GM23338 (cell line): ENCODE data around the gene TGM2. TPM values are rescaled to one million over a fixed set of nuclear protein-coding genes. Genes with fewer than 3 reads are reported as not detected.

Source experiments
- ATAC-seq: fragments of 200-7000 bp; cut with Tn5 transposase; 3 replicates; pipeline ENCODE4 v1.9.1; 2020
- DNase-seq: peaks from one replicate; pipeline ENCODE4 v3.0.0-alpha.2; 2015; ENCODE audit warnings: low spot score
- H2AFZ ChIP-seq: fragments of 200-600 bp; sonication (generic); 2 replicates; pipeline ENCODE4 v1.8.0; 2016; ENCODE audit warnings: antibody characterized with exemption, mild to moderate bottlenecking, moderate library complexity
- H3F3A ChIP-seq: fragments of 200-600 bp; sonication (generic); replicated peaks from 2 replicates; pipeline ENCODE4 v1.8.0; 2017; ENCODE audit warnings: antibody characterized with exemption, mixed run types, low read depth
- H3K27ac ChIP-seq: fragments of 200-600 bp; sonication (generic); 2 replicates; pipeline ENCODE4 v1.6.1; 2016; ENCODE audit warnings: low read depth
- H3K27me3 ChIP-seq: fragments of 200-600 bp; sonication (generic); 2 replicates; pipeline ENCODE4 v1.8.0; 2016; ENCODE audit warnings: mild to moderate bottlenecking, mixed run types, moderate library complexity; ENCODE audit not compliant: insufficient read depth
- H3K36me3 ChIP-seq: fragments of 200-600 bp; sonication (generic); 2 replicates; pipeline ENCODE4 v1.8.0; 2016; ENCODE audit warnings: mild to moderate bottlenecking; ENCODE audit not compliant: insufficient read depth
- H3K4me1 ChIP-seq: fragments of 200-600 bp; sonication (generic); 2 replicates; pipeline ENCODE4 v1.8.0; 2016; ENCODE audit warnings: mild to moderate bottlenecking, moderate library complexity; ENCODE audit not compliant: insufficient read depth
- H3K4me2 ChIP-seq: fragments of 200-600 bp; sonication (generic); 2 replicates; pipeline ENCODE4 v1.7.1; 2017; ENCODE audit warnings: mixed run types
- H3K4me3 ChIP-seq: fragments of 200-600 bp; sonication (generic); 2 replicates; pipeline ENCODE4 v1.6.1; 2016; ENCODE audit warnings: mixed run types
- H3K79me2 ChIP-seq: fragments of 200-600 bp; sonication (generic); replicated peaks from 2 replicates; pipeline ENCODE4 v1.8.0; 2017; ENCODE audit warnings: mild to moderate bottlenecking; ENCODE audit not compliant: insufficient read depth
- H3K9me2 ChIP-seq: fragments of 200-600 bp; sonication (generic); 2 replicates; pipeline ENCODE4 v1.8.0; 2017; ENCODE audit not compliant: insufficient read depth
- H4K20me1 ChIP-seq: fragments of 200-600 bp; sonication (generic); replicated peaks from 2 replicates; pipeline ENCODE4 v1.8.0; 2017; ENCODE audit warnings: mild to moderate bottlenecking; ENCODE audit not compliant: insufficient read depth
- H3K27ac Mint-ChIP-seq: 2 replicates; pipeline ENCODE4 v1.8.0; 2020; ENCODE audit warnings: inconsistent platforms, mild to moderate bottlenecking, moderate library complexity, mixed read lengths
- H3K27me3 Mint-ChIP-seq: 3 replicates; pipeline ENCODE4 v1.8.0; 2022; ENCODE audit warnings: low read depth, mild to moderate bottlenecking, moderate library complexity, mixed read lengths, inconsistent platforms; ENCODE audit not compliant: insufficient read depth, poor library complexity
- H3K36me3 Mint-ChIP-seq: 3 replicates; pipeline ENCODE4 v1.8.0; 2021; ENCODE audit warnings: low read depth, mild to moderate bottlenecking, inconsistent platforms, moderate library complexity, mixed read lengths
- H3K4me1 Mint-ChIP-seq: 3 replicates; pipeline ENCODE4 v1.8.0; 2020; ENCODE audit warnings: mild to moderate bottlenecking, inconsistent platforms, mixed read lengths
- H3K4me3 Mint-ChIP-seq: 3 replicates; pipeline ENCODE4 v1.8.0; 2021; ENCODE audit warnings: moderate library complexity, mild to moderate bottlenecking, inconsistent platforms, mixed read lengths
- H3K9me3 Mint-ChIP-seq: 3 replicates; pipeline ENCODE4 v1.8.0; 2020; ENCODE audit warnings: moderate library complexity, mild to moderate bottlenecking, inconsistent platforms, mixed read lengths
- CREB1 ChIP-seq: fragments of 250-450 bp; sonication (Bioruptor Pico); IDR thresholded peaks from 2 replicates; pipeline ENCODE4 v1.5.0; 2020; ENCODE audit warnings: low read depth, mild to moderate bottlenecking, moderate library complexity
- CTCF ChIP-seq, 2 experiments: fragments of 200-600 bp in 1 of 2; sonication (generic) in 1 of 2; conservative IDR thresholded peaks; 2 replicates each; pipeline versions ENCODE4 v1.5.1 to v1.6.1; 2016 to 2017; ENCODE audit warnings: antibody characterized with exemption in 2 of 2, low read depth in 2 of 2, mild to moderate bottlenecking in 2 of 2, moderate library complexity in 1 of 2
- EZH2 ChIP-seq: fragments of 200-600 bp; sonication (generic); IDR thresholded peaks from one replicate; pipeline ENCODE4 v1.8.0; 2017; ENCODE audit warnings: antibody characterized with exemption, mild to moderate bottlenecking, low read depth; ENCODE audit not compliant: unreplicated experiment
- EZH2phosphoT487 ChIP-seq: fragments of 200-600 bp; sonication (generic); IDR thresholded peaks from one replicate; pipeline ENCODE4 v1.8.1; 2018; ENCODE audit warnings: antibody characterized with exemption; ENCODE audit not compliant: unreplicated experiment
- JUNB ChIP-seq: IDR thresholded peaks from one replicate; pipeline ENCODE4 v1.6.1; 2016; ENCODE audit warnings: antibody characterized with exemption; ENCODE audit not compliant: unreplicated experiment
- NANOG ChIP-seq: IDR thresholded peaks from 2 replicates; pipeline ENCODE4 v1.6.1; 2016; ENCODE audit warnings: antibody characterized with exemption, borderline replicate concordance
- POLR2AphosphoS5 ChIP-seq: IDR thresholded peaks from 2 replicates; pipeline ENCODE4 v1.6.1; 2016; ENCODE audit warnings: antibody characterized with exemption, low read depth
- STAT1 ChIP-seq: IDR thresholded peaks from one replicate; pipeline ENCODE4 v1.6.1; 2016; ENCODE audit warnings: antibody characterized with exemption; ENCODE audit not compliant: unreplicated experiment
- ZNF114 ChIP-seq: fragments of 250-450 bp; sonication (Bioruptor Pico); IDR thresholded peaks from 2 replicates; pipeline ENCODE4 v1.5.0; 2020; ENCODE audit warnings: mild to moderate bottlenecking, moderate library complexity
- ZNF331 ChIP-seq: fragments of 250-450 bp; sonication (Bioruptor Pico); IDR thresholded peaks from 2 replicates; pipeline ENCODE4 v1.5.0; 2020; ENCODE audit warnings: low read depth, mild to moderate bottlenecking, moderate library complexity
- ZNF462 ChIP-seq: fragments of 250-450 bp; sonication (Bioruptor Pico); IDR thresholded peaks from 2 replicates; pipeline ENCODE4 v1.5.0; 2020; ENCODE audit warnings: mild to moderate bottlenecking, moderate library complexity
- polyA plus RNA-seq: library from polyadenylated mRNA; unstranded; fragments of >200 nt; fragmentation: Nextera tagmentation; extraction: Ambion mirVana; gene quantifications from 2 replicates; pipeline ENCODE4 v1.2.1, GENCODE V29; 2016
- total RNA-seq: library from RNA; depleted of rRNA; stranded (reverse); fragments of >200 nt; shearing (Covaris generic); gene quantifications from 2 replicates; pipeline ENCODE4 v1.2.3, GENCODE V29; 2014
- TF ChIP-seq, protein P1 (sequence below): IDR thresholded peaks from one replicate; pipeline ENCODE4 v1.6.1; 2018; ENCODE audit warnings: antibody characterized with exemption; ENCODE audit not compliant: unreplicated experiment
- TF ChIP-seq, protein P2 (sequence below): IDR thresholded peaks from 2 replicates; pipeline ENCODE4 v1.6.1; 2016; ENCODE audit warnings: antibody characterized with exemption

Gene TGM2
- total and polyA plus RNA-seq, 2 experiments from 2014 or later, result 0.45 to 1.0 TPM

- Histone ChIP-seq H3K79me2 (no peaks in the 10 kb centered on the region), H3K9me2 (no peaks in the 10 kb centered on the region), H3K4me1 (no peaks in the 10 kb centered on the region), H3K36me3 (no peaks in the 10 kb centered on the region), H2AFZ (no peak overlapping the region), H3K27ac (no peak overlapping the region), H3K4me3 (no peak overlapping the region), H3K4me2 (no peak overlapping the region), H3F3A (no peaks in the 10 kb centered on the region), H4K20me1 (no peaks in the 10 kb centered on the region), H3K27me3 (no peaks in the 10 kb centered on the region)
- no peak for ATAC-seq
- Mint-ChIP-seq H3K27me3 (peaks cover 8% of the 10 kb centered on the region), H3K27ac (no peak overlapping the region), H3K4me1 (no peaks in the 10 kb centered on the region; the same call in 1 of the 3 replicates), H3K4me3 (no peak overlapping the region), H3K36me3 (no peaks in the 10 kb centered on the region), H3K9me3 (no peaks in the 10 kb centered on the region)
- DNase-seq, result no peak
- TF ChIP-seq, protein P1, sequence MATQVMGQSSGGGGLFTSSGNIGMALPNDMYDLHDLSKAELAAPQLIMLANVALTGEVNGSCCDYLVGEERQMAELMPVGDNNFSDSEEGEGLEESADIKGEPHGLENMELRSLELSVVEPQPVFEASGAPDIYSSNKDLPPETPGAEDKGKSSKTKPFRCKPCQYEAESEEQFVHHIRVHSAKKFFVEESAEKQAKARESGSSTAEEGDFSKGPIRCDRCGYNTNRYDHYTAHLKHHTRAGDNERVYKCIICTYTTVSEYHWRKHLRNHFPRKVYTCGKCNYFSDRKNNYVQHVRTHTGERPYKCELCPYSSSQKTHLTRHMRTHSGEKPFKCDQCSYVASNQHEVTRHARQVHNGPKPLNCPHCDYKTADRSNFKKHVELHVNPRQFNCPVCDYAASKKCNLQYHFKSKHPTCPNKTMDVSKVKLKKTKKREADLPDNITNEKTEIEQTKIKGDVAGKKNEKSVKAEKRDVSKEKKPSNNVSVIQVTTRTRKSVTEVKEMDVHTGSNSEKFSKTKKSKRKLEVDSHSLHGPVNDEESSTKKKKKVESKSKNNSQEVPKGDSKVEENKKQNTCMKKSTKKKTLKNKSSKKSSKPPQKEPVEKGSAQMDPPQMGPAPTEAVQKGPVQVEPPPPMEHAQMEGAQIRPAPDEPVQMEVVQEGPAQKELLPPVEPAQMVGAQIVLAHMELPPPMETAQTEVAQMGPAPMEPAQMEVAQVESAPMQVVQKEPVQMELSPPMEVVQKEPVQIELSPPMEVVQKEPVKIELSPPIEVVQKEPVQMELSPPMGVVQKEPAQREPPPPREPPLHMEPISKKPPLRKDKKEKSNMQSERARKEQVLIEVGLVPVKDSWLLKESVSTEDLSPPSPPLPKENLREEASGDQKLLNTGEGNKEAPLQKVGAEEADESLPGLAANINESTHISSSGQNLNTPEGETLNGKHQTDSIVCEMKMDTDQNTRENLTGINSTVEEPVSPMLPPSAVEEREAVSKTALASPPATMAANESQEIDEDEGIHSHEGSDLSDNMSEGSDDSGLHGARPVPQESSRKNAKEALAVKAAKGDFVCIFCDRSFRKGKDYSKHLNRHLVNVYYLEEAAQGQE, result no peak
- TF ChIP-seq NANOG, result no peak
- no peak for TF ChIP-seq JUNB
- no peak for TF ChIP-seq ZNF114 (CRISPR knock-in tag)
- TF ChIP-seq, protein P2, sequence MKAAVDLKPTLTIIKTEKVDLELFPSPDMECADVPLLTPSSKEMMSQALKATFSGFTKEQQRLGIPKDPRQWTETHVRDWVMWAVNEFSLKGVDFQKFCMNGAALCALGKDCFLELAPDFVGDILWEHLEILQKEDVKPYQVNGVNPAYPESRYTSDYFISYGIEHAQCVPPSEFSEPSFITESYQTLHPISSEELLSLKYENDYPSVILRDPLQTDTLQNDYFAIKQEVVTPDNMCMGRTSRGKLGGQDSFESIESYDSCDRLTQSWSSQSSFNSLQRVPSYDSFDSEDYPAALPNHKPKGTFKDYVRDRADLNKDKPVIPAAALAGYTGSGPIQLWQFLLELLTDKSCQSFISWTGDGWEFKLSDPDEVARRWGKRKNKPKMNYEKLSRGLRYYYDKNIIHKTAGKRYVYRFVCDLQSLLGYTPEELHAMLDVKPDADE, result no peak
- TF ChIP-seq POLR2AphosphoS5, result no peak
- TF ChIP-seq CTCF (conservative IDR thresholded peaks at IDR 0.05; ENCODE audit: low read depth in 2 of 2), result no peak
- TF ChIP-seq ZNF331 (CRISPR knock-in tag), result no peak
- no peak for TF ChIP-seq EZH2phosphoT487
- TF ChIP-seq EZH2, result no peak
- TF ChIP-seq ZNF462 (CRISPR knock-in tag), result no peak
- TF ChIP-seq STAT1, result no peak
- TF ChIP-seq CREB1 (CRISPR knock-in tag), result no peak
Measured at GRCh38 chr20:38161412-38161774, 3.7 kb downstream of the TGM2 start.
